ENCODE data around the gene SLC41A3.

The SLC41A3 gene

DNA sequence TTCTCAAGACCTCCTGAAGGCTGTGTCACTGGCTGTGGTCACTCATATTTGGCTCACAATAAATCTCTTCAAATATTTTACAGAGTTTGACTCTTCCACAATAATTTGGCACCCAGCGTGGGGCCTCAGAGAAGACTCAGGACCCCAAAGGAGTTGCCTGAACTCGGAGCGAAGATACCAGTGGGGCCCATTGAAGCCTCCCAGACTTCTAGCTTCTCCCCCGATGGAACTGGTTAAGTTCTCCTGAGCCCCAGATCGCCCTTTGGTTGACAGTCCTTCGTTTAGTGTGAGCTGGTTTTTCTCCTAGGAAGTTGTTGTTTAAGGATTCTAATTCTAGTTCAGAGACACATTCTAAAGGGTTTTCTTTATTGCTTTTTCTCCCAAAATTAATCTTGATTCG, 1.4 kb upstream of the SLC41A3 start:
- H3K4me3 ChIP-seq (ENCODE audit: low read depth, low read length) = no peak overlapping the region
- TF ChIP-seq, protein P1, sequence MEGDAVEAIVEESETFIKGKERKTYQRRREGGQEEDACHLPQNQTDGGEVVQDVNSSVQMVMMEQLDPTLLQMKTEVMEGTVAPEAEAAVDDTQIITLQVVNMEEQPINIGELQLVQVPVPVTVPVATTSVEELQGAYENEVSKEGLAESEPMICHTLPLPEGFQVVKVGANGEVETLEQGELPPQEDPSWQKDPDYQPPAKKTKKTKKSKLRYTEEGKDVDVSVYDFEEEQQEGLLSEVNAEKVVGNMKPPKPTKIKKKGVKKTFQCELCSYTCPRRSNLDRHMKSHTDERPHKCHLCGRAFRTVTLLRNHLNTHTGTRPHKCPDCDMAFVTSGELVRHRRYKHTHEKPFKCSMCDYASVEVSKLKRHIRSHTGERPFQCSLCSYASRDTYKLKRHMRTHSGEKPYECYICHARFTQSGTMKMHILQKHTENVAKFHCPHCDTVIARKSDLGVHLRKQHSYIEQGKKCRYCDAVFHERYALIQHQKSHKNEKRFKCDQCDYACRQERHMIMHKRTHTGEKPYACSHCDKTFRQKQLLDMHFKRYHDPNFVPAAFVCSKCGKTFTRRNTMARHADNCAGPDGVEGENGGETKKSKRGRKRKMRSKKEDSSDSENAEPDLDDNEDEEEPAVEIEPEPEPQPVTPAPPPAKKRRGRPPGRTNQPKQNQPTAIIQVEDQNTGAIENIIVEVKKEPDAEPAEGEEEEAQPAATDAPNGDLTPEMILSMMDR (IDR thresholded peaks at IDR 0.05; ENCODE audit: low read depth, low read length) = no peak
- in situ Hi-C loops (cut with HindIII; ENCODE audit: low sequenced_read_pairs) = no loop called here
- DNase-seq (ENCODE audit: low read depth, low spot score) = no peak

- no peak for DNase-seq (ENCODE audit: low read depth, low spot score)
- TF ChIP-seq, protein P1 (IDR thresholded peaks at IDR 0.05; ENCODE audit: low read depth, low read length) = no peak
- in situ Hi-C loops (cut with HindIII; ENCODE audit: low sequenced_read_pairs) = no loop called here
- H3K4me3 ChIP-seq (ENCODE audit: low read depth, low read length) = no peak overlapping the region
These were observed 850 bp upstream of the SLC41A3 start for GRCh38 chr3:126084768-126085180.

GRCh38 chr3:126083511-126083912, 412 bp downstream of the SLC41A3 start:
- in situ Hi-C loops (cut with HindIII; ENCODE audit: low sequenced_read_pairs) = no loop called here
- H3K4me3 ChIP-seq (ENCODE audit: low read depth, low read length) = peak overlapping the region; percentile 62
- TF ChIP-seq, protein P1 (IDR thresholded peaks at IDR 0.05; ENCODE audit: low read depth, low read length) = no peak
- DNase-seq (ENCODE audit: low read depth, low spot score) = peak; percentile 18

GRCh38 chr3:126083138-126083445, 832 bp downstream of the SLC41A3 start:
- TF ChIP-seq, protein P1 (IDR thresholded peaks at IDR 0.05; ENCODE audit: low read depth, low read length) = no peak
- peak overlapping the region; percentile 62 for H3K4me3 ChIP-seq (ENCODE audit: low read depth, low read length)
- no peak for DNase-seq (ENCODE audit: low read depth, low spot score)
- in situ Hi-C loops (cut with HindIII; ENCODE audit: low sequenced_read_pairs) = no loop called here

GRCh38 chr3:126082362-126083137, 1.4 kb downstream of the SLC41A3 start:
- TF ChIP-seq, protein P1 (IDR thresholded peaks at IDR 0.05; ENCODE audit: low read depth, low read length) = no peak
- no peak for DNase-seq (ENCODE audit: low read depth, low spot score)
- no peak overlapping the region for H3K4me3 ChIP-seq (ENCODE audit: low read depth, low read length)
- in situ Hi-C loops (cut with HindIII; ENCODE audit: low sequenced_read_pairs) = no loop called here

DNA sequence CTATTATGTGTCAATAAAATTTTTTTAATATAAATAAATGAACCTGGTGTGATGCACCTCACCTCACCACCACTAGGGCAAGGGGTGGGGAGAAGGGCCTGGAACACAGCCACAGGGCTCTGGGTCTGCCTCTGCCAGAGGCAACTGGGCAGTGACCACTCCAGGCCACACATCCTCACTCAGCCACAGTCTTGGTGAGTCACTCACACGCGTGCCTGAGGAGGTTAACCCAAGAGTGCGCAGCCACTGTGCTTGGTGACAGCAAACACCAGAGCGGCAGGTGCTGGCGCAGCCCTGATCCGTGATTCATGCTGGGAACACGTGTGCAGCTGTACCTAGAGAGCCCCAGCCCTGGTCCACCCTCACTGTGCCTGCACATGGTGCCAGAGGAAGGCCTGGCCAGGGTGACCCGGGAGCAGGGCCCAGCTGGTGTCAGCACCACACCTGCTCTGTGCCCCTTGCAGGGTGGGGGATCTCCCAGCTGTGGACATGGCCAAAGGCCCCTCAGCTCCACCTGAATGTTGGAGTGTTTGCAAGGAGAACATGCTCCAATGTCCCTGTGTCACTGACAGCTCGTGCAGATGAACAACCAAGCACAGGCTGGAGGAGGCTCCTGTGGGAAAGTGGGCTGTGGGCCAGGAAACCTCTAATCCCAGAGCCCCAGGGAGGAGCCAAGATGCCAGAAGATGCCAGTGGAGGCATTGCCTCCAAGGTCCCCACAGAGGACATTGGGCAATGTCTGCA, 2.1 kb downstream of the SLC41A3 start:
- TF ChIP-seq, protein P1 (IDR thresholded peaks at IDR 0.05; ENCODE audit: low read depth, low read length) = peak; percentile 42
- no peak overlapping the region for H3K4me3 ChIP-seq (ENCODE audit: low read depth, low read length)
- DNase-seq (ENCODE audit: low read depth, low spot score) = peak; percentile 48
- in situ Hi-C loops (cut with HindIII; ENCODE audit: low sequenced_read_pairs) = no loop called here
